H1 (cell line): Measurements from ENCODE around the gene HADH. TPM values are rescaled to one million over a fixed set of nuclear protein-coding genes. Genes with fewer than 3 reads are reported as not detected.

ENCODE experiments used
- ASH2L ChIP-seq: fragments of 200-600, 300-600 bp; sonication (generic); IDR thresholded peaks from one replicate; pipeline ENCODE4 v1.7.1; 2017; ENCODE audit warnings: low read length
- HDAC2 ChIP-seq, 2 experiments: fragments of 300-600 bp in 1 of 2; sonication (generic) in 1 of 2; IDR thresholded peaks; 2 replicates each; pipeline ENCODE4 v1.6.1; 2011 to 2012; ENCODE audit warnings: low read depth in 2 of 2, low read length in 2 of 2, mild to moderate bottlenecking in 2 of 2, moderate library complexity in 2 of 2, borderline replicate concordance in 1 of 2, inconsistent platforms in 1 of 2
- HDAC6 ChIP-seq: IDR thresholded peaks from one replicate; pipeline ENCODE4 v1.7.1; 2012; ENCODE audit warnings: low read depth, mild to moderate bottlenecking, inconsistent platforms, low read length, moderate library complexity
- SIRT6 ChIP-seq: IDR thresholded peaks from one replicate; pipeline ENCODE4 v1.7.1; 2012; ENCODE audit warnings: low read length, inconsistent platforms
- TAF7 ChIP-seq: optimal IDR thresholded peaks from 2 replicates; pipeline ENCODE3; 2011; ENCODE audit warnings: low read depth, mild to moderate bottlenecking, inconsistent platforms, low read length, moderate library complexity, borderline replicate concordance
- YY1 ChIP-seq: IDR thresholded peaks from 2 replicates; pipeline ENCODE4 v1.6.1; 2011; ENCODE audit warnings: low read depth, mild to moderate bottlenecking, low read length
- polyA plus RNA-seq, 7 experiments: library from polyadenylated mRNA; depleted of rRNA in 3 of 7; stranded (reverse) in 5 of 7; unstranded in 2 of 7; fragments of >200 nt in 5 of 7; fragments of 200-250 nt in 2 of 7; gene quantifications; 1 replicate in 5 of 7; 2 replicates in 1 of 7; 4 replicates in 1 of 7; pipeline versions ENCODE4 v1.2.1 to v1.2.3, GENCODE V29; 2011 to 2013; ENCODE audit warnings: missing spikeins in 2 of 7, mixed read lengths in 2 of 7
- total RNA-seq: library from RNA; stranded (reverse); fragmentation: NEBNext Ultra II Directional; extraction: Animal tissue kit (Norgen Biotek cat#: 25700); gene quantifications from 2 replicates; pipeline ENCODE4 v1.2.1, GENCODE V29; 2021
- TF ChIP-seq, protein P1 (sequence below): IDR thresholded peaks from 2 replicates; pipeline ENCODE4 v1.6.1; 2011; ENCODE audit warnings: low read depth, mild to moderate bottlenecking, low read length; ENCODE audit not compliant: insufficient read depth

Gene HADH
- total and polyA plus RNA-seq, 2 of the 8 experiments (the other 6 are each of a cell fraction or from before 2014, with no cell fraction given): 47.5 to 54.4 TPM

DNA sequence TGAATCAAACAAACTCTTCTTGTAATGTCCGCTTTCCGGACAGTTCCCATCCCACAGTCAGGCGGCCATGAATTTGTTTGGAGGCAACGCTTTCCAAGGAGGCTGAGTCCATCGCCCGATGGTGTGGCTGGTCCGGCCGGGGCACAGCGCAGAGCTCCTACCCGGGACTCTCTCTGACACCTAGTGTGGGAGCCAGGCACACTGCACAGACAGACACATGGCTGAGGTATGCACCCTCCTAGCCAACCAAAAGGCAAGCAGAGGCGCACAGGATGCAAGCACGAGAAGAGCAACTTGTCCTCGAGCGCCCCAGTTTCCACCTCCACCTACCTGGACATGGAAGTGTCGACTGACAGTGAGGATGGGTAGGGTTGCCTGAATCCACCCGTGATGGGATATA, 91.6 kb downstream of the HADH start (continued):
- TF ChIP-seq HDAC6 (no peak), YY1 (no peak), HDAC2 (IDR thresholded peaks at IDR 0.05; ENCODE audit: borderline replicate concordance in 1 of 2, low read depth in 2 of 2, low read length in 2 of 2) (no peak), SIRT6 (no peak), TAF7 (no peak), ASH2L (no peak)
- TF ChIP-seq, protein P1, sequence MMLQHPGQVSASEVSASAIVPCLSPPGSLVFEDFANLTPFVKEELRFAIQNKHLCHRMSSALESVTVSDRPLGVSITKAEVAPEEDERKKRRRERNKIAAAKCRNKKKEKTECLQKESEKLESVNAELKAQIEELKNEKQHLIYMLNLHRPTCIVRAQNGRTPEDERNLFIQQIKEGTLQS: no peak

Other genes starting within 250 kb of the HADH start
- gene SGMS2, start 165.0 kb upstream of the HADH start, total RNA-seq: 0.04 and 0.73 TPM in 2 replicates
- 0.85 and 1.3 TPM in 2 replicates for gene SGMS2, start 165.0 kb upstream of the HADH start, polyA plus RNA-seq (2011; rRNA removed)
- gene CYP2U1, start 58.3 kb upstream of the HADH start, total RNA-seq: 5.0 and 5.2 TPM in 2 replicates
- gene CYP2U1, start 58.3 kb upstream of the HADH start, polyA plus RNA-seq (2011; rRNA removed): 2.3 and 3.1 TPM in 2 replicates
- 0.67 and 2.6 TPM in 2 replicates for gene LEF1, start 179.0 kb downstream of the HADH start, total RNA-seq
- gene LEF1, start 179.0 kb downstream of the HADH start, polyA plus RNA-seq (2011; rRNA removed): 3.6 and 5.2 TPM in 2 replicates